Body of pancreas (tissue), 4 donors: ENCODE data around the gene DSCAM.

Experiments
- POLR2A ChIP-seq, 3 donors: fragments of 450-650 bp; IDR thresholded peaks; one replicate each; pipeline ENCODE4 v1.6.1; 2016; ENCODE audit warnings: antibody characterized with exemption in 3 of 3, mild to moderate bottlenecking in 2 of 3
- TF ChIP-seq, protein P1 (sequence below), 7 experiments: fragments of 450-650 bp in 4 of 7; fragments of 200-600 bp in 3 of 7; sonication (generic) in 3 of 7; IDR thresholded peaks; one replicate each; pipeline ENCODE4 v1.5.1; 2016 to 2019; ENCODE audit warnings: antibody characterized with exemption in 7 of 7

- TF ChIP-seq, protein P1, sequence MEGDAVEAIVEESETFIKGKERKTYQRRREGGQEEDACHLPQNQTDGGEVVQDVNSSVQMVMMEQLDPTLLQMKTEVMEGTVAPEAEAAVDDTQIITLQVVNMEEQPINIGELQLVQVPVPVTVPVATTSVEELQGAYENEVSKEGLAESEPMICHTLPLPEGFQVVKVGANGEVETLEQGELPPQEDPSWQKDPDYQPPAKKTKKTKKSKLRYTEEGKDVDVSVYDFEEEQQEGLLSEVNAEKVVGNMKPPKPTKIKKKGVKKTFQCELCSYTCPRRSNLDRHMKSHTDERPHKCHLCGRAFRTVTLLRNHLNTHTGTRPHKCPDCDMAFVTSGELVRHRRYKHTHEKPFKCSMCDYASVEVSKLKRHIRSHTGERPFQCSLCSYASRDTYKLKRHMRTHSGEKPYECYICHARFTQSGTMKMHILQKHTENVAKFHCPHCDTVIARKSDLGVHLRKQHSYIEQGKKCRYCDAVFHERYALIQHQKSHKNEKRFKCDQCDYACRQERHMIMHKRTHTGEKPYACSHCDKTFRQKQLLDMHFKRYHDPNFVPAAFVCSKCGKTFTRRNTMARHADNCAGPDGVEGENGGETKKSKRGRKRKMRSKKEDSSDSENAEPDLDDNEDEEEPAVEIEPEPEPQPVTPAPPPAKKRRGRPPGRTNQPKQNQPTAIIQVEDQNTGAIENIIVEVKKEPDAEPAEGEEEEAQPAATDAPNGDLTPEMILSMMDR (IDR thresholded peaks at IDR 0.05), result no peak
- no peak for TF ChIP-seq POLR2A (IDR thresholded peaks at IDR 0.05)
These were observed 394.4 kb downstream of the DSCAM start for GRCh38 chr21:40452548-40452947.
